SHP77 treated with DMSO at 0.1 percent for 48 hours (cell line): ENCODE results near the gene JAK1.

Source experiments
- DNase-seq: peaks from one replicate; lab custom pipeline; 2025; lab: John Stamatoyannopoulos, UW

JAK1 gene

GRCh38 chr1:64866689-64867088 lies 99.7 kb downstream of the JAK1 start:
- DNase-seq, result no peak

- DNase-seq, result no peak
Observed at GRCh38 chr1:64865105-64865757, 101.1 kb downstream of the JAK1 start.

GRCh38 chr1:64864018-64864940 lies 102.1 kb downstream of the JAK1 start:
- peak; percentile 3 for DNase-seq

- DNase-seq, result no peak
Observed at GRCh38 chr1:64861611-64862010, 104.7 kb downstream of the JAK1 start.

- DNase-seq, result no peak
Observed at GRCh38 chr1:64857347-64857746, 109.0 kb downstream of the JAK1 start.

- peak; percentile 51 for DNase-seq
Observed at GRCh38 chr1:64856553-64856952, 109.8 kb downstream of the JAK1 start.

- DNase-seq, result no peak
Observed at GRCh38 chr1:64855557-64855956, 110.8 kb downstream of the JAK1 start.

GRCh38 chr1:64854674-64855073 lies 111.7 kb downstream of the JAK1 start:
- DNase-seq, result no peak

GRCh38 chr1:64851664-64852063 lies 114.7 kb downstream of the JAK1 start:
- DNase-seq, result no peak

GRCh38 chr1:64850846-64851245 lies 115.5 kb downstream of the JAK1 start:
- no peak for DNase-seq

GRCh38 chr1:64849942-64850341 lies 116.4 kb downstream of the JAK1 start:
- no peak for DNase-seq

- no peak for DNase-seq
Observed at GRCh38 chr1:64848803-64849202, 117.5 kb downstream of the JAK1 start.

GRCh38 chr1:64848136-64848535 lies 118.2 kb downstream of the JAK1 start:
- DNase-seq, result no peak

- DNase-seq, result no peak
Observed at GRCh38 chr1:64847666-64848065, 118.7 kb downstream of the JAK1 start.

GRCh38 chr1:64846573-64847430 lies 119.5 kb downstream of the JAK1 start:
- no peak for DNase-seq

- DNase-seq, result no peak
Observed at GRCh38 chr1:64845831-64846425, 120.4 kb downstream of the JAK1 start.

GRCh38 chr1:64844609-64845008 lies 121.7 kb downstream of the JAK1 start:
- no peak for DNase-seq

GRCh38 chr1:64844175-64844574 lies 122.2 kb downstream of the JAK1 start:
- no peak for DNase-seq

GRCh38 chr1:64843675-64844074 lies 122.7 kb downstream of the JAK1 start:
- no peak for DNase-seq

- no peak for DNase-seq
Observed at GRCh38 chr1:64842224-64842623, 124.1 kb downstream of the JAK1 start.

- no peak for DNase-seq
Observed at GRCh38 chr1:64841330-64842065, 124.9 kb downstream of the JAK1 start.
